ENCODE data around the gene RAB39A. TPM values are rescaled to one million over a fixed set of nuclear protein-coding genes. Genes with fewer than 3 reads are reported as not detected.

The RAB39A gene
- total and polyA plus RNA-seq, 10 of the 15 experiments (the other 5 are each of a cell fraction or from before 2014, with no cell fraction given), result 0.10 to 9.2 (median 4.9) TPM

DNA sequence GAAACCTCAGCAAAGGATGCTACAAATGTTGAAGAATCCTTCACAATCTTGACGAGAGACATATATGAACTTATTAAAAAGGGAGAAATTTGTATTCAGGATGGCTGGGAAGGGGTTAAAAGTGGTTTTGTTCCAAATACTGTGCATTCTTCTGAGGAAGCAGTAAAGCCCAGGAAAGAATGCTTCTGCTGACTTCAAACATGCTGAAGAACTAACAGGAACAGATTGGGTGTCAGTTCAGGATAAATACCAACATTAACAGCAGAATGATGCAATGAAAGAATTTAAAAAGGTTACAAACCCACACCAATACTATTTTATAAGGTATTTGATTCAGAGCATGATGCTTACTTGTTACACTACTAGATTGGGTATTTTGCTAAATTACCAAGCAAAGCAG is 33.9 kb downstream of the RAB39A start:
- Histone ChIP-seq H3K36me3 (ENCODE audit: control insufficient read depth in 2 of 2, insufficient read depth in 2 of 2, low read length in 1 of 2) (no peaks in the 10 kb centered on the region; a peak in 1 of 4 replicates), H2AFZ (ENCODE audit: control insufficient read depth, low read depth, low read length) (no peak overlapping the region), H3K9ac (ENCODE audit: control insufficient read depth, insufficient read depth, low read length) (no peak overlapping the region), H3K27me3 (replicated peaks in 1 of 2; ENCODE audit: control insufficient read depth in 2 of 2, insufficient read depth in 2 of 2, low read length in 1 of 2) (no peaks in the 10 kb centered on the region), H3K4me3 (no peak overlapping the region), H3K79me2 (ENCODE audit: control insufficient read depth, insufficient read depth, low read length) (0 out of 2 replicates have a peak, but pooled peaks cover 1% of the 10 kb centered on the region), H3K9me3 (replicated peaks; ENCODE audit: control insufficient read depth, insufficient read depth, low read length) (no peaks in the 10 kb centered on the region), H3K27ac (ENCODE audit: control insufficient read depth, insufficient read depth) (no peak overlapping the region), H3K4me1 (ENCODE audit: control insufficient read depth, insufficient read depth, low read length) (peaks cover 7% of the 10 kb centered on the region; the same call in 1 of the 2 replicates), H3K4me2 (ENCODE audit: control insufficient read depth, insufficient read depth) (no peak overlapping the region), H4K20me1 (ENCODE audit: control insufficient read depth, insufficient read depth) (no peaks in the 10 kb centered on the region)
- ChIA-PET POLR2A (no interaction called here), SMC1A (ENCODE audit: uncharacterized antibody, unreplicated experiment) (no interaction called here), RAD21 (ENCODE audit: unreplicated experiment) (no interaction called here), CTCF (no interaction called here)
- intact Hi-C loops (cut with micrococcal nuclease; ENCODE audit: unreplicated experiment) (no loop called here), in situ Hi-C loops (cut with MboI) (no loop called here)
- no peak for FAIRE-seq
- BruUV-seq (replicated peaks), result no TSS peak
- TF ChIP-seq STAT3 (IDR thresholded peaks at IDR 0.05; ENCODE audit: low read depth, low read length), result no peak
- TF ChIP-seq, protein P1, sequence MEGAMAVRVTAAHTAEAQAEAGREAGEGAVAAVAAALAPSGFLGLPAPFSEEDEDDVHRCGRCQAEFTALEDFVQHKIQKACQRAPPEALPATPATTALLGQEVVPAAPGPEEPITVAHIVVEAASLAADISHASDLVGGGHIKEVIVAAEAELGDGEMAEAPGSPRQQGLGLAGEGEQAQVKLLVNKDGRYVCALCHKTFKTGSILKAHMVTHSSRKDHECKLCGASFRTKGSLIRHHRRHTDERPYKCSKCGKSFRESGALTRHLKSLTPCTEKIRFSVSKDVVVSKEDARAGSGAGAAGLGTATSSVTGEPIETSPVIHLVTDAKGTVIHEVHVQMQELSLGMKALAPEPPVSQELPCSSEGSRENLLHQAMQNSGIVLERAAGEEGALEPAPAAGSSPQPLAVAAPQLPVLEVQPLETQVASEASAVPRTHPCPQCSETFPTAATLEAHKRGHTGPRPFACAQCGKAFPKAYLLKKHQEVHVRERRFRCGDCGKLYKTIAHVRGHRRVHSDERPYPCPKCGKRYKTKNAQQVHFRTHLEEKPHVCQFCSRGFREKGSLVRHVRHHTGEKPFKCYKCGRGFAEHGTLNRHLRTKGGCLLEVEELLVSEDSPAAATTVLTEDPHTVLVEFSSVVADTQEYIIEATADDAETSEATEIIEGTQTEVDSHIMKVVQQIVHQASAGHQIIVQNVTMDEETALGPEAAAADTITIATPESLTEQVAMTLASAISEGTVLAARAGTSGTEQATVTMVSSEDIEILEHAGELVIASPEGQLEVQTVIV (IDR thresholded peaks at IDR 0.05; ENCODE audit: borderline replicate concordance, partially characterized antibody), result no peak
- DNase-seq (ENCODE audit: low read depth, low spot score), result no peak
- 83% methylated on average over 1 of the region's 1 CpG for WGBS (ENCODE audit: insufficient coverage, insufficient replicate concordance, low lambda C conversion rate, missing lambda C conversion rate)
- ATAC-seq, result no peak

DNA sequence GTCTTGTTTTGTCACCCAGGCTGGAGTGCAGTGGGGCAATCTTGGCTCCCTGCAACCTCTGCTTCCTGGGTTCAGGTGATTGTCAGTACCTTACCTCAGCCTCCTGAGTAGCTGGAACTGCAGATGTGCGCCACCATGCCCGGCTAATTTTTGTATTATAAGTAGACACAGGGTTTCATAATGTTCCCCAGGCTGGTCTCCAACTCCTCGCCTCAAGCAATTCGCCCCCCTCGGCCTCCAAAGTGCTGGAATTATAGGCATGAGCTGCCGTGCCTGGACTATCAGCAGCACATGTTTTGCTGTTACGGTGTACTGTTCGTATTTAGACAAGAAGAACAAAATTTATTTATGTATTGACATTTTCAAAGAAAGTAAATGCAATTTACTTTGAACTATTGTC is 34.8 kb downstream of the RAB39A start:
- ChIA-PET POLR2A (no interaction called here), SMC1A (ENCODE audit: uncharacterized antibody, unreplicated experiment) (no interaction called here), RAD21 (ENCODE audit: unreplicated experiment) (no interaction called here), CTCF (no interaction called here)
- no peak overlapping the region for H2AFZ ChIP-seq (ENCODE audit: control insufficient read depth, low read depth, low read length)
- no peaks in the 10 kb centered on the region; a peak in 1 of 4 replicates for H3K36me3 ChIP-seq (ENCODE audit: control insufficient read depth in 2 of 2, insufficient read depth in 2 of 2, low read length in 1 of 2)
- no peaks in the 10 kb centered on the region for H3K79me2 ChIP-seq (ENCODE audit: control insufficient read depth, insufficient read depth, low read length)
- TF ChIP-seq PAX8 (IDR thresholded peaks at IDR 0.05) (no peak), RUNX3 (IDR thresholded peaks at IDR 0.05; ENCODE audit: low read length) (no peak)
- H3K27me3 ChIP-seq (replicated peaks in 1 of 2; ENCODE audit: control insufficient read depth in 2 of 2, insufficient read depth in 2 of 2, low read length in 1 of 2), result no peaks in the 10 kb centered on the region
- no peak overlapping the region for H3K4me3 ChIP-seq
- no peak overlapping the region for H3K9ac ChIP-seq (ENCODE audit: control insufficient read depth, insufficient read depth, low read length)
- no peak overlapping the region for H3K4me2 ChIP-seq (ENCODE audit: control insufficient read depth, insufficient read depth)
- no peaks in the 10 kb centered on the region for H4K20me1 ChIP-seq (ENCODE audit: control insufficient read depth, insufficient read depth)
- 67% methylated on average over 8 of the region's 8 CpGs for WGBS (ENCODE audit: insufficient coverage, insufficient replicate concordance, low lambda C conversion rate, missing lambda C conversion rate)
- FAIRE-seq (no peak), ATAC-seq (no peak), DNase-seq (ENCODE audit: low read depth, low spot score) (no peak)
- BruUV-seq (replicated peaks), result no TSS peak
- in situ Hi-C loops (cut with MboI) (no loop called here), intact Hi-C loops (cut with micrococcal nuclease; ENCODE audit: unreplicated experiment) (no loop called here)
- H3K27ac ChIP-seq (ENCODE audit: control insufficient read depth, insufficient read depth), result no peak overlapping the region
- peaks cover 7% of the 10 kb centered on the region; the same call in 1 of the 2 replicates for H3K4me1 ChIP-seq (ENCODE audit: control insufficient read depth, insufficient read depth, low read length)
- no peaks in the 10 kb centered on the region for H3K9me3 ChIP-seq (replicated peaks; ENCODE audit: control insufficient read depth, insufficient read depth, low read length)
